Breast epithelium (tissue), 3 donors: ENCODE data around the gene ADNP.

Experiments used
- POLR2A ChIP-seq: fragments of 450-650 bp; IDR thresholded peaks from one replicate; pipeline ENCODE4 v1.6.1; 2016; ENCODE audit warnings: antibody characterized with exemption, mild to moderate bottlenecking, moderate library complexity
- POLR2AphosphoS5 ChIP-seq, 3 donors: sonication (generic); formaldehyde crosslinking; IDR thresholded peaks; one replicate each; pipeline ENCODE4 v1.6.1; 2017; ENCODE audit warnings: antibody characterized with exemption in 3 of 3
- TF ChIP-seq, protein P1 (sequence below), 3 donors: fragments of 450-650 bp; IDR thresholded peaks; one replicate each; pipeline ENCODE4 v1.5.1; 2016 to 2017; ENCODE audit warnings: antibody characterized with exemption in 3 of 3, mild to moderate bottlenecking in 3 of 3, moderate library complexity in 3 of 3

DNA sequence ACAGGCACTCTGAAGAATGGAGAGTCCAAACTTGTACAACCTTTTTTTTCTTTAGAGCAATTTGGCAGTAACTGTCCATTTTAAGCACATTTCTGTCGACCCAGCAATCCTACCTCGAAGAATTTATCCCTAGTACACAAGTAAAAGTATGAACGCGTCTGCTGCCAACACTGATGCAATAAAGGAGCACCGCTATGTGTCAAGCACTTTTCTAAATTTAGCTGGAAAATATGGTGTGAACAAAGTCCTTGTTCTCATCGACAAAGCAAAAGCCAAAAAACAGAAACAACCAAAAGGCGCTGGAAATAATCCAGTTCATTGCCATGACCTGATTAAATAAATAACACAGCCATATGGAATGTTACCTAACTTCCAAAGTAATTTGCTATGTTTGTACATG is 26.0 kb upstream of the ADNP start:
- TF ChIP-seq, protein P1, sequence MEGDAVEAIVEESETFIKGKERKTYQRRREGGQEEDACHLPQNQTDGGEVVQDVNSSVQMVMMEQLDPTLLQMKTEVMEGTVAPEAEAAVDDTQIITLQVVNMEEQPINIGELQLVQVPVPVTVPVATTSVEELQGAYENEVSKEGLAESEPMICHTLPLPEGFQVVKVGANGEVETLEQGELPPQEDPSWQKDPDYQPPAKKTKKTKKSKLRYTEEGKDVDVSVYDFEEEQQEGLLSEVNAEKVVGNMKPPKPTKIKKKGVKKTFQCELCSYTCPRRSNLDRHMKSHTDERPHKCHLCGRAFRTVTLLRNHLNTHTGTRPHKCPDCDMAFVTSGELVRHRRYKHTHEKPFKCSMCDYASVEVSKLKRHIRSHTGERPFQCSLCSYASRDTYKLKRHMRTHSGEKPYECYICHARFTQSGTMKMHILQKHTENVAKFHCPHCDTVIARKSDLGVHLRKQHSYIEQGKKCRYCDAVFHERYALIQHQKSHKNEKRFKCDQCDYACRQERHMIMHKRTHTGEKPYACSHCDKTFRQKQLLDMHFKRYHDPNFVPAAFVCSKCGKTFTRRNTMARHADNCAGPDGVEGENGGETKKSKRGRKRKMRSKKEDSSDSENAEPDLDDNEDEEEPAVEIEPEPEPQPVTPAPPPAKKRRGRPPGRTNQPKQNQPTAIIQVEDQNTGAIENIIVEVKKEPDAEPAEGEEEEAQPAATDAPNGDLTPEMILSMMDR (IDR thresholded peaks at IDR 0.05), result no peak
- TF ChIP-seq POLR2A (no peak), POLR2AphosphoS5 (IDR thresholded peaks at IDR 0.05) (no peak)
